Gastrocnemius medialis (tissue), 4 donors: ENCODE data around the gene PLEKHG3.

ENCODE experiments used
- CTCF ChIP-seq, 5 experiments: fragments of 450-650 bp in 3 of 5; fragments of 200-600 bp in 2 of 5; sonication (generic) in 2 of 5; IDR thresholded peaks in 4 of 5; conservative IDR thresholded peaks in 1 of 5; 1 replicate in 4 of 5; 2 replicates in 1 of 5; pipeline ENCODE4 v1.5.1; 2016 to 2019; ENCODE audit warnings: antibody characterized with exemption in 5 of 5, mild to moderate bottlenecking in 3 of 5, moderate library complexity in 3 of 5
- POLR2A ChIP-seq, 2 donors: fragments of 450-650 bp; IDR thresholded peaks; one replicate each; pipeline ENCODE4 v1.6.1; 2017; ENCODE audit warnings: antibody characterized with exemption in 2 of 2, mild to moderate bottlenecking in 2 of 2, moderate library complexity in 2 of 2

- TF ChIP-seq POLR2A (IDR thresholded peaks at IDR 0.05) (no peak), CTCF (IDR thresholded peaks at IDR 0.05 in 4 of 5, conservative IDR thresholded peaks at IDR 0.05 in 1 of 5) (no peak)
These were observed 23.4 kb downstream of the PLEKHG3 start for GRCh38 chr14:64727551-64728071.
